SK-N-SH treated with all-trans-retinoic acid at 6 μM for 48 hours (cell line): ENCODE results near the gene ACP1.

Experiments used
- ATAC-seq: fragments of 200-7000 bp; cut with Tn5 transposase; 3 replicates; pipeline ENCODE4 v1.9.1; 2020; ENCODE audit warnings: mild to moderate bottlenecking, moderate library complexity
- BACH2 ChIP-seq: fragments of 250-450 bp; sonication (Bioruptor Pico); IDR thresholded peaks from 2 replicates; pipeline ENCODE4 v1.9.0; 2021; ENCODE audit warnings: mild to moderate bottlenecking, borderline replicate concordance
- CSDC2 ChIP-seq: fragments of 250-450 bp; sonication (Bioruptor Pico); IDR thresholded peaks from 2 replicates; pipeline ENCODE4 v1.5.0; 2020; ENCODE audit warnings: mild to moderate bottlenecking, moderate library complexity
- CSRNP3 ChIP-seq: fragments of 250-450 bp; sonication (Bioruptor Pico); IDR thresholded peaks from 2 replicates; pipeline ENCODE4 v1.5.1; 2021; ENCODE audit warnings: mild to moderate bottlenecking, moderate library complexity
- GLIS3 ChIP-seq: fragments of 250-450 bp; sonication (Bioruptor Pico); IDR thresholded peaks from 2 replicates; pipeline ENCODE4 v1.5.0; 2020; ENCODE audit warnings: mild to moderate bottlenecking, moderate library complexity
- ISL1 ChIP-seq: fragments of 250-450 bp; sonication (Bioruptor Pico); IDR thresholded peaks from 2 replicates; pipeline ENCODE4 v2.1.2; 2022; ENCODE audit warnings: mild to moderate bottlenecking, moderate library complexity
- OSR1 ChIP-seq: fragments of 250-450 bp; sonication (Bioruptor Pico); IDR thresholded peaks from 2 replicates; pipeline ENCODE4 v1.8.0; 2022; ENCODE audit warnings: moderate library complexity, mild to moderate bottlenecking, inconsistent platforms
- PATZ1 ChIP-seq: fragments of 250-450 bp; sonication (Bioruptor Pico); IDR thresholded peaks from 2 replicates; pipeline ENCODE4 v1.8.0; 2020; ENCODE audit warnings: mild to moderate bottlenecking, moderate library complexity, borderline replicate concordance
- TCF4 ChIP-seq: fragments of 250-450 bp; sonication (Bioruptor Pico); IDR thresholded peaks from 2 replicates; pipeline ENCODE4 v1.8.0; 2021; ENCODE audit warnings: mild to moderate bottlenecking, moderate library complexity, borderline replicate concordance
- TOX ChIP-seq: fragments of 250-450 bp; sonication (Bioruptor Pico); IDR thresholded peaks from 2 replicates; pipeline ENCODE4 v1.8.0; 2021; ENCODE audit warnings: mild to moderate bottlenecking, moderate library complexity, borderline replicate concordance
- ZC3H10 ChIP-seq: fragments of 250-450 bp; sonication (Bioruptor Pico); IDR thresholded peaks from 2 replicates; pipeline ENCODE4 v1.5.1; 2021; ENCODE audit warnings: mild to moderate bottlenecking, moderate library complexity
- ZFP3 ChIP-seq: fragments of 250-450 bp; sonication (Bioruptor Pico); IDR thresholded peaks from 2 replicates; pipeline ENCODE4 v1.5.0; 2020; ENCODE audit warnings: mild to moderate bottlenecking, moderate library complexity
- ZNF565 ChIP-seq: fragments of 450-650 bp; formaldehyde crosslinking; conservative IDR thresholded peaks from 2 replicates; pipeline ENCODE4 v1.5.0; 2020; ENCODE audit warnings: low read depth, mild to moderate bottlenecking, moderate library complexity
- ZNF8 ChIP-seq: fragments of 450-650 bp; formaldehyde crosslinking; IDR thresholded peaks from 2 replicates; pipeline ENCODE4 v1.5.0; 2020; ENCODE audit warnings: mild to moderate bottlenecking, moderate library complexity

ACP1 gene

GRCh38 chr2:323035-323434 lies 58.3 kb downstream of the ACP1 start:
- ATAC-seq, result no peak
- TF ChIP-seq TCF4 (CRISPR knock-in tag), result no peak
- TF ChIP-seq GLIS3 (CRISPR knock-in tag), result no peak
- no peak for TF ChIP-seq CSRNP3 (CRISPR knock-in tag)
- no peak for TF ChIP-seq PATZ1 (CRISPR knock-in tag)
- no peak for TF ChIP-seq ZNF8
- no peak for TF ChIP-seq OSR1 (CRISPR knock-in tag)
- TF ChIP-seq ISL1 (CRISPR knock-in tag), result no peak
- TF ChIP-seq BACH2, result no peak
- TF ChIP-seq CSDC2 (CRISPR knock-in tag), result no peak
- no peak for TF ChIP-seq ZNF565 (CRISPR knock-in tag)
- no peak for TF ChIP-seq ZC3H10 (CRISPR knock-in tag)
- TF ChIP-seq ZFP3 (CRISPR knock-in tag), result no peak
- TF ChIP-seq TOX, result no peak
